22Rv1 (cell line): ENCODE results near the gene UBA1.

Experiments
- CTCF ChIP-seq: fragments of 450-650 bp; IDR thresholded peaks from 2 replicates; pipeline ENCODE4 v1.5.1; 2017; ENCODE audit warnings: mild to moderate bottlenecking
- ZFX ChIP-seq: fragments of 450-650 bp; IDR thresholded peaks from 2 replicates; pipeline ENCODE4 v1.6.1; 2017; ENCODE audit warnings: antibody characterized with exemption, borderline replicate concordance

DNA sequence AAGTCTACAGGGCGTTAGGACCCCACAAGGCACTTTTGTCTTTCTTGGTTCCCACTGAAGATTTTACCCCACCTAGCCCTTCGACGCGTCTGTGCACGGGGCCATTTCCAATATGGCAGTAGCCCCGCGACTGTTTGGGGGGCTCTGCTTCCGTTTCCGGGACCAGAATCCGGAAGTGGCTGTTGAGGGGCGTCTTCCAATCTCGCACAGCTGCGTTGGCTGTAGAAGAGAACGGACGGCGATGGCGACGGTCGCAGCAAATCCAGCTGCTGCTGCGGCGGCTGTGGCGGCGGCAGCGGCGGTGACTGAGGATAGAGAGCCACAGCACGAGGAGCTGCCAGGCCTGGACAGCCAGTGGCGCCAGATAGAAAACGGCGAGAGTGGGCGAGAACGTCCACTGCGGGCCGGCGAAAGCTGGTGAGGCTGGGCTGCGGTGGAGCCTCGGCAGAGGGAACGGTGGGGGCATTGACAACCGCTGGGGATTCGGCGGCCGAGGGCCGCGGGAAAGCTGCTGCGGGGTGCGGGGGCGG lies 39.2 kb downstream of the UBA1 start, which contains the start of gene USP11:
- TF ChIP-seq CTCF (no peak), ZFX (no peak)
